WTC11 (cell line): Measurements from ENCODE around the gene RFC3. TPM values are rescaled to one million over a fixed set of nuclear protein-coding genes. Genes with fewer than 3 reads are reported as not detected.

Experiments
- ATAC-seq: fragments of 200-7000 bp; cut with Tn5 transposase; 2 replicates; pipeline ENCODE4 v1.10.0; 2021; ENCODE audit warnings: mild to moderate bottlenecking, moderate library complexity
- CTCF ChIA-PET: fragments of 300-600 bp; sonication (Branson Sonifier 250); formaldehyde crosslinking; loops from one replicate; lab custom pipeline; 2021; ENCODE audit warnings: antibody characterized with exemption; lab: Charles Lee
- POLR2A ChIA-PET: fragments of 350-600 bp; sonication (Branson Sonifier 250); formaldehyde crosslinking; loops from one replicate; lab custom pipeline; 2021; ENCODE audit warnings: antibody characterized with exemption; lab: Charles Lee
- DNase-seq: peaks from one replicate; pipeline ENCODE4 v3.0.0; 2021; ENCODE audit warnings: low spot score
- H3K27ac Mint-ChIP-seq: 2 replicates; pipeline ENCODE4 v1.8.0; 2021; ENCODE audit warnings: mixed read lengths
- H3K27me3 Mint-ChIP-seq: 2 replicates; pipeline ENCODE4 v1.8.0; 2021; ENCODE audit warnings: low read depth, mild to moderate bottlenecking, moderate library complexity, mixed read lengths
- H3K36me3 Mint-ChIP-seq: 2 replicates; pipeline ENCODE4 v1.8.0; 2021; ENCODE audit warnings: mixed read lengths
- H3K4me1 Mint-ChIP-seq: 2 replicates; pipeline ENCODE4 v1.8.0; 2022; ENCODE audit warnings: mixed read lengths
- H3K4me3 Mint-ChIP-seq: 2 replicates; pipeline ENCODE4 v1.8.0; 2021; ENCODE audit warnings: mild to moderate bottlenecking, moderate library complexity, mixed read lengths
- H3K9me3 Mint-ChIP-seq: 2 replicates; pipeline ENCODE4 v1.8.0; 2021; ENCODE audit warnings: mixed read lengths
- CBFB ChIP-seq: sonication (generic); formaldehyde crosslinking; IDR thresholded peaks from 2 replicates; pipeline ENCODE4 v1.8.1; 2022; ENCODE audit warnings: mild to moderate bottlenecking, low read depth, missing genetic modification reagents
- FOXP1 ChIP-seq: sonication (generic); formaldehyde crosslinking; IDR thresholded peaks from 2 replicates; pipeline ENCODE4 v1.8.0; 2022; ENCODE audit warnings: missing genetic modification reagents, mild to moderate bottlenecking, moderate library complexity, borderline replicate concordance
- JAZF1 ChIP-seq: fragments of 250-450 bp; sonication (Bioruptor Pico); IDR thresholded peaks from 2 replicates; pipeline ENCODE4 v1.9.0; 2021; ENCODE audit warnings: moderate library complexity, mild to moderate bottlenecking, inconsistent platforms
- MYBL2 ChIP-seq: sonication (generic); formaldehyde crosslinking; IDR thresholded peaks from 2 replicates; pipeline ENCODE4 v1.8.1; 2023; ENCODE audit warnings: mild to moderate bottlenecking, moderate library complexity, missing genetic modification reagents
- NFATC4 ChIP-seq: fragments of 250-450 bp; sonication (Bioruptor Pico); IDR thresholded peaks from 2 replicates; pipeline ENCODE4 v1.9.0; 2021; ENCODE audit warnings: mild to moderate bottlenecking
- NFE2L1 ChIP-seq: sonication (generic); formaldehyde crosslinking; IDR thresholded peaks from 2 replicates; pipeline ENCODE4 v1.8.1; 2023; ENCODE audit warnings: missing genetic modification reagents
- NR1H2 ChIP-seq: sonication (generic); formaldehyde crosslinking; IDR thresholded peaks from 2 replicates; pipeline ENCODE4 v1.9.0; 2021; ENCODE audit warnings: mild to moderate bottlenecking, moderate library complexity, missing genetic modification reagents
- SMAD3 ChIP-seq: sonication (generic); formaldehyde crosslinking; IDR thresholded peaks from 2 replicates; pipeline ENCODE4 v1.8.0; 2022; ENCODE audit warnings: missing genetic modification reagents, mild to moderate bottlenecking, borderline replicate concordance
- SP1 ChIP-seq: sonication (generic); formaldehyde crosslinking; conservative IDR thresholded peaks from 2 replicates; pipeline ENCODE4 v1.8.1; 2022; ENCODE audit warnings: missing genetic modification reagents
- TP53 ChIP-seq: sonication (generic); formaldehyde crosslinking; IDR thresholded peaks from 2 replicates; pipeline ENCODE4 v1.8.1; 2023; ENCODE audit warnings: mild to moderate bottlenecking, missing genetic modification reagents
- ZNF219 ChIP-seq: sonication (generic); formaldehyde crosslinking; IDR thresholded peaks from 2 replicates; pipeline ENCODE4 v1.8.0; 2023; ENCODE audit warnings: missing genetic modification reagents, mild to moderate bottlenecking, borderline replicate concordance
- ZNF423 ChIP-seq: fragments of 250-450 bp; sonication (Bioruptor Pico); IDR thresholded peaks from 2 replicates; pipeline ENCODE4 v2.1.2; 2022; ENCODE audit warnings: mild to moderate bottlenecking, moderate library complexity
- ZNF671 ChIP-seq: fragments of 250-450 bp; sonication (Bioruptor Pico); IDR thresholded peaks from 2 replicates; pipeline ENCODE4 v1.8.0; 2021; ENCODE audit warnings: mild to moderate bottlenecking
- total RNA-seq: library from RNA; stranded (reverse); gene quantifications from 3 replicates; pipeline ENCODE4 v1.2.3, GENCODE V29; 2021
- TF ChIP-seq, protein P1 (sequence below): sonication (generic); formaldehyde crosslinking; IDR thresholded peaks from 2 replicates; pipeline ENCODE4 v1.8.0; 2022; ENCODE audit warnings: missing genetic modification reagents
- TF ChIP-seq, protein P2 (sequence below): sonication (generic); formaldehyde crosslinking; IDR thresholded peaks from 2 replicates; pipeline ENCODE4 v1.8.1; 2023; ENCODE audit warnings: mild to moderate bottlenecking, missing genetic modification reagents, borderline replicate concordance
- TF ChIP-seq, protein P3 (sequence below): sonication (generic); formaldehyde crosslinking; IDR thresholded peaks from 2 replicates; pipeline ENCODE4 v1.8.0; 2022; ENCODE audit warnings: mild to moderate bottlenecking, missing genetic modification reagents
- TF ChIP-seq, protein P4 (sequence below): sonication (generic); formaldehyde crosslinking; IDR thresholded peaks from 2 replicates; pipeline ENCODE4 v1.8.1; 2023; ENCODE audit warnings: mild to moderate bottlenecking, moderate library complexity, missing genetic modification reagents

RFC3 gene
- total RNA-seq, 1 experiment from 2014 or later, result 37.0 TPM

DNA sequence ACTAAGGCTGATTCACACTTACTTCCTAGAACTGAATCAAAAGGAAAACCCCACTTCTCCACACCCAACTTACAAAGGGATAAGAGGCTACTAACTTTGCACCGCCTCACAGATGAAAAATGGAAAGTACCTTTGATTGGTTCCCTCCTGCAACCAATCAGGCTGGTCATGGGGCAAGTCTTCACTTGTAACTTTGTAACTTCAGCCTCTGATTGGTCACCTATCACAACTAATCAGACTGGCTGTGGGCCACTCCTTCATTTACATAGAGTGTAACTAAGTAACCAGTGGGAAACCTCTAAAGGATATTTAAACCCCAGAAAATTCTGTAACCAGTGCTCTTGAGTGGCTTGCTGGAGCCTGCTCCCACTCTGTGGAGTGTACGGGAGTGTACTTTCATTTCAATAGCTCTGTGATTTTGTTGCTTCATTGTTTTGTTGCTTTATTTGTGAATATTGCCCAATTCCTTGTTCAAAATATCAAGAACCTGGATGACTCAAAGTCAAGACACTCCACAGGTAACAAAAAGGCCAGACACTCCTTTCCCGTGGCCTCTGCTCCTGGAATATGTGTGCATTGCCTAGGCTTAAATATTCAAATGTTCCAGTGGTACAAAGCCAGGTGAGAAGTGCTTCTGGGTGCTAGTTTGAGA is 50.5 kb downstream of the RFC3 start:
- no peak overlapping the region for H3K4me3 Mint-ChIP-seq
- ATAC-seq (no peak), DNase-seq (no peak)
- no peak overlapping the region for H3K27ac Mint-ChIP-seq
- peaks cover 8% of the 10 kb centered on the region for H3K36me3 Mint-ChIP-seq
- no peaks in the 10 kb centered on the region for H3K27me3 Mint-ChIP-seq
- CTCF ChIA-PET, result interaction anchor here (1.0 to 1.2 kb wide), 3 partner anchors 10 to 209 kb away, joined by 3 to 8 read pairs (median 6); no protein-coding TSS in a partner anchor
- POLR2A ChIA-PET, result no interaction called here
- TF ChIP-seq, protein P1, sequence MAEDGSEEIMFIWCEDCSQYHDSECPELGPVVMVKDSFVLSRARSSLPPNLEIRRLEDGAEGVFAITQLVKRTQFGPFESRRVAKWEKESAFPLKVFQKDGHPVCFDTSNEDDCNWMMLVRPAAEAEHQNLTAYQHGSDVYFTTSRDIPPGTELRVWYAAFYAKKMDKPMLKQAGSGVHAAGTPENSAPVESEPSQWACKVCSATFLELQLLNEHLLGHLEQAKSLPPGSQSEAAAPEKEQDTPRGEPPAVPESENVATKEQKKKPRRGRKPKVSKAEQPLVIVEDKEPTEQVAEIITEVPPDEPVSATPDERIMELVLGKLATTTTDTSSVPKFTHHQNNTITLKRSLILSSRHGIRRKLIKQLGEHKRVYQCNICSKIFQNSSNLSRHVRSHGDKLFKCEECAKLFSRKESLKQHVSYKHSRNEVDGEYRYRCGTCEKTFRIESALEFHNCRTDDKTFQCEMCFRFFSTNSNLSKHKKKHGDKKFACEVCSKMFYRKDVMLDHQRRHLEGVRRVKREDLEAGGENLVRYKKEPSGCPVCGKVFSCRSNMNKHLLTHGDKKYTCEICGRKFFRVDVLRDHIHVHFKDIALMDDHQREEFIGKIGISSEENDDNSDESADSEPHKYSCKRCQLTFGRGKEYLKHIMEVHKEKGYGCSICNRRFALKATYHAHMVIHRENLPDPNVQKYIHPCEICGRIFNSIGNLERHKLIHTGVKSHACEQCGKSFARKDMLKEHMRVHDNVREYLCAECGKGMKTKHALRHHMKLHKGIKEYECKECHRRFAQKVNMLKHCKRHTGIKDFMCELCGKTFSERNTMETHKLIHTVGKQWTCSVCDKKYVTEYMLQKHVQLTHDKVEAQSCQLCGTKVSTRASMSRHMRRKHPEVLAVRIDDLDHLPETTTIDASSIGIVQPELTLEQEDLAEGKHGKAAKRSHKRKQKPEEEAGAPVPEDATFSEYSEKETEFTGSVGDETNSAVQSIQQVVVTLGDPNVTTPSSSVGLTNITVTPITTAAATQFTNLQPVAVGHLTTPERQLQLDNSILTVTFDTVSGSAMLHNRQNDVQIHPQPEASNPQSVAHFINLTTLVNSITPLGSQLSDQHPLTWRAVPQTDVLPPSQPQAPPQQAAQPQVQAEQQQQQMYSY (CRISPR knock-in tag), result no peak
- no peak for TF ChIP-seq NFATC4 (CRISPR knock-in tag)
- H3K4me1 Mint-ChIP-seq, result no peaks in the 10 kb centered on the region
- 0 out of 2 replicates have a peak, but pooled peaks cover 8% of the 10 kb centered on the region for H3K9me3 Mint-ChIP-seq

DNA sequence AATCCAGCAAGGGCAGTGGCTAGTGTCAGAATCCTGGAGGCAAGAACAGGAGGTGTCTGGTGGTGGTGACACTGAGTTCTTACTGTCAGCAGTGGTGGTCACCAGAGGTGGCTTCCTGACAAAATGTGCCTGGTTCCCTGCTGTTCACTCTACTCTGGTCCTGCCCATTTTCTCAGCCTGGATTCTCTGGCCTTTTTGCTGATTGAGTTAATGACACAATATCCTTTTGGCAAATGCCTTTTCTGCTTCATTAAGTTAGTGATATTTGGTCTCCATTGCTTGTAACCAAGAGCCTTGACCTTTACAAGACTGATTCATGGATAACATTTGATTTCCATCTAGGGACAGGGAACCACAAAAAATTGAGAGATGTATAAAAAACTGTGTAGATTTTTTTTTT is 51.1 kb downstream of the RFC3 start:
- 0 out of 2 replicates have a peak, but pooled peaks cover 8% of the 10 kb centered on the region for H3K9me3 Mint-ChIP-seq
- ATAC-seq, result no peak
- DNase-seq, result no peak
- H3K27me3 Mint-ChIP-seq, result no peaks in the 10 kb centered on the region
- H3K4me1 Mint-ChIP-seq, result no peaks in the 10 kb centered on the region
- ChIA-PET CTCF (no interaction called here), POLR2A (no interaction called here)
- H3K4me3 Mint-ChIP-seq, result no peak overlapping the region
- H3K27ac Mint-ChIP-seq, result no peak overlapping the region
- no peak for TF ChIP-seq FOXP1 (CRISPR knock-in tag)
- no peak for TF ChIP-seq ZNF219 (CRISPR knock-in tag)
- no peak for TF ChIP-seq JAZF1 (CRISPR knock-in tag)
- TF ChIP-seq MYBL2, result no peak
- TF ChIP-seq SMAD3 (CRISPR knock-in tag), result no peak
- TF ChIP-seq, protein P2, sequence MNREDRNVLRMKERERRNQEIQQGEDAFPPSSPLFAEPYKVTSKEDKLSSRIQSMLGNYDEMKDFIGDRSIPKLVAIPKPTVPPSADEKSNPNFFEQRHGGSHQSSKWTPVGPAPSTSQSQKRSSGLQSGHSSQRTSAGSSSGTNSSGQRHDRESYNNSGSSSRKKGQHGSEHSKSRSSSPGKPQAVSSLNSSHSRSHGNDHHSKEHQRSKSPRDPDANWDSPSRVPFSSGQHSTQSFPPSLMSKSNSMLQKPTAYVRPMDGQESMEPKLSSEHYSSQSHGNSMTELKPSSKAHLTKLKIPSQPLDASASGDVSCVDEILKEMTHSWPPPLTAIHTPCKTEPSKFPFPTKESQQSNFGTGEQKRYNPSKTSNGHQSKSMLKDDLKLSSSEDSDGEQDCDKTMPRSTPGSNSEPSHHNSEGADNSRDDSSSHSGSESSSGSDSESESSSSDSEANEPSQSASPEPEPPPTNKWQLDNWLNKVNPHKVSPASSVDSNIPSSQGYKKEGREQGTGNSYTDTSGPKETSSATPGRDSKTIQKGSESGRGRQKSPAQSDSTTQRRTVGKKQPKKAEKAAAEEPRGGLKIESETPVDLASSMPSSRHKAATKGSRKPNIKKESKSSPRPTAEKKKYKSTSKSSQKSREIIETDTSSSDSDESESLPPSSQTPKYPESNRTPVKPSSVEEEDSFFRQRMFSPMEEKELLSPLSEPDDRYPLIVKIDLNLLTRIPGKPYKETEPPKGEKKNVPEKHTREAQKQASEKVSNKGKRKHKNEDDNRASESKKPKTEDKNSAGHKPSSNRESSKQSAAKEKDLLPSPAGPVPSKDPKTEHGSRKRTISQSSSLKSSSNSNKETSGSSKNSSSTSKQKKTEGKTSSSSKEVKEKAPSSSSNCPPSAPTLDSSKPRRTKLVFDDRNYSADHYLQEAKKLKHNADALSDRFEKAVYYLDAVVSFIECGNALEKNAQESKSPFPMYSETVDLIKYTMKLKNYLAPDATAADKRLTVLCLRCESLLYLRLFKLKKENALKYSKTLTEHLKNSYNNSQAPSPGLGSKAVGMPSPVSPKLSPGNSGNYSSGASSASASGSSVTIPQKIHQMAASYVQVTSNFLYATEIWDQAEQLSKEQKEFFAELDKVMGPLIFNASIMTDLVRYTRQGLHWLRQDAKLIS (CRISPR knock-in tag), result no peak
- TF ChIP-seq TP53 (CRISPR knock-in tag), result no peak
- no peak for TF ChIP-seq SP1
- no peak for TF ChIP-seq ZNF423 (CRISPR knock-in tag)
- TF ChIP-seq ZNF671, result no peak
- no peak for TF ChIP-seq CBFB
- TF ChIP-seq NR1H2 (CRISPR knock-in tag), result no peak
- TF ChIP-seq NFE2L1, result no peak
- TF ChIP-seq, protein P3, sequence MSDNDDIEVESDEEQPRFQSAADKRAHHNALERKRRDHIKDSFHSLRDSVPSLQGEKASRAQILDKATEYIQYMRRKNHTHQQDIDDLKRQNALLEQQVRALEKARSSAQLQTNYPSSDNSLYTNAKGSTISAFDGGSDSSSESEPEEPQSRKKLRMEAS, result no peak
- TF ChIP-seq, protein P4, sequence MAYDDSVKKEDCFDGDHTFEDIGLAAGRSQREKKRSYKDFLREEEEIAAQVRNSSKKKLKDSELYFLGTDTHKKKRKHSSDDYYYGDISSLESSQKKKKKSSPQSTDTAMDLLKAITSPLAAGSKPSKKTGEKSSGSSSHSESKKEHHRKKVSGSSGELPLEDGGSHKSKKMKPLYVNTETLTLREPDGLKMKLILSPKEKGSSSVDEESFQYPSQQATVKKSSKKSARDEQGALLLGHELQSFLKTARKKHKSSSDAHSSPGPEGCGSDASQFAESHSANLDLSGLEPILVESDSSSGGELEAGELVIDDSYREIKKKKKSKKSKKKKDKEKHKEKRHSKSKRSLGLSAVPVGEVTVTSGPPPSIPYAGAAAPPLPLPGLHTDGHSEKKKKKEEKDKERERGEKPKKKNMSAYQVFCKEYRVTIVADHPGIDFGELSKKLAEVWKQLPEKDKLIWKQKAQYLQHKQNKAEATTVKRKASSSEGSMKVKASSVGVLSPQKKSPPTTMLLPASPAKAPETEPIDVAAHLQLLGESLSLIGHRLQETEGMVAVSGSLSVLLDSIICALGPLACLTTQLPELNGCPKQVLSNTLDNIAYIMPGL (CRISPR knock-in tag), result no peak
- peaks cover 8% of the 10 kb centered on the region for H3K36me3 Mint-ChIP-seq
